Activated CD4-positive, alpha-beta T cell treated with anti-CD3 and anti-CD28 coated beads, Interleukin-10, Interleukin-2, amounts not matched to agents 100 ng/mL and 50 ng/mL, durations not matched to agents 16 hours and 8 hours (primary cell): ENCODE measurements around the gene BDKRB2.

Experiments used
- DNase-seq: peaks from one replicate; pipeline ENCODE4 v3.0.0-alpha.2; 2020

The BDKRB2 gene

GRCh38 chr14:96201965-96202364, 2.7 kb upstream of the BDKRB2 start:
- DNase-seq: no peak

DNA sequence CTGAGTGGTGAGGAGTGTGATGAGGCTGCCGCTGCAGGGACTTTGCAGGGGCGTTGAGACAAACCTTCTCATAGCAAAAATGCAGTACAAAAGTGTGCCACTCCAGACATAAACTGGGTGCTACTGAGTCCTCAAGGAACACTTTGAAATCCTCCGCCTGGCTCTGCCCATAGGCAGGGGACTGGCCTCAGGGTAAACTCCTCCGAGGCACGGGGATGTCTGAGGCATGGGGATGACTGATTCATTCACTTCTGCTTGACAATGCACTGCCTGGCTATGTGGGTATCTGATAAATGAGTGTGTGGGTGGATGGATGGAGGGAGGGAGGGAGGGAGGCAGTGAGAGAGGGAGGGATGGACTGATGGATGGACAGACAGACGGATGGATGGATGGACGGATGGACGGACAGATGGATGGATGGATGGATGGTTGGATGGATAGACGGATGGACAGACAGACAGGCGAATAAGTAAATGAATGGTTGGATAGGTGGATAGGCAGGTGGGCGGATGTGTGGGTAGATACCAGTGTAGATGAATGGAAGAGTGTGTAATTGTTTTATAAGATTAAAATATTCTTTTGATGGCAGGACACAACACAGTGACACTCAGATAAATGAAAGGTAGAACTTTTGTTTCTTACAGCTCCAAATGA, 2.1 kb upstream of the BDKRB2 start:
- DNase-seq: no peak

- no peak for DNase-seq
Observed at GRCh38 chr14:96203116-96203515, 1.5 kb upstream of the BDKRB2 start.

DNA sequence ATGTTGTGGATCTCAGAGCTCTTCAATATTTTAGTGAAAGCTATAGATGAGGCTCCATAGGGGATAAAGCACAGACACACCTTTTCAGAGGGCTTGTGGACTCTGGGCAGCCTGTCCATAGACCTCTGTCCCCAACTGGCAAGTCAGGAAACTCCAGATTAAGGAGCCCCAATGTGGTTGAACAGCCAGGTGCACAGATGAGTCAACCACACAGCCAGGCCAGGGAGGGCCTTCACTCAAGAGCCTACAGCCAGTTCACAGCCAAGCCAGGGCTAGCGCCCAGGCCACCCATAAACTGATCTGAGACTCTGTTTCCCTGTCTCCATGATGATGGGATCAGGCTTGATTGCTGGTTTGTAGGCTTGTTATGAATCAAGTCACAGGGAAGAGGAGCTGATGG, 1.0 kb upstream of the BDKRB2 start:
- DNase-seq: no peak

GRCh38 chr14:96205059-96205977, 679 bp downstream of the BDKRB2 start:
- no peak for DNase-seq

DNA sequence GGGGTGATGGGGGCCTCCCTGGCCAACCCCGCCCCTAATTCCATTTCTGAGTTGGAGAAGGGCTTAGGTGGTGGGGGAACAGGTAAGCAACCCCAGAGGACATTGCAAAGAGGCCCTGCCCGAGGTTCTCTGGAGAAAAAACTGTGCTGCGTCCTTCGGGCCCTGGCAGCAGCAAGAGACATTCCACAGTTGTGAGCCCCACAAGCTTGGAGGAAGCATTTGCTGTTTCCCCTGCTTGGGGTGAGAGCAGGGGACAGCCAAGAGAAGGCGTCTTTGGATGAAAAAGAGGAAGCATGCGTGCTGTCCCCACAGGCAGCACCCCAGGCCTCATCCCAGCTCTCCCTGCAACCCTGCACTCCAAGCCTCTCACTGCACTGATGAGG, 1.3 kb downstream of the BDKRB2 start:
- DNase-seq: no peak

DNA sequence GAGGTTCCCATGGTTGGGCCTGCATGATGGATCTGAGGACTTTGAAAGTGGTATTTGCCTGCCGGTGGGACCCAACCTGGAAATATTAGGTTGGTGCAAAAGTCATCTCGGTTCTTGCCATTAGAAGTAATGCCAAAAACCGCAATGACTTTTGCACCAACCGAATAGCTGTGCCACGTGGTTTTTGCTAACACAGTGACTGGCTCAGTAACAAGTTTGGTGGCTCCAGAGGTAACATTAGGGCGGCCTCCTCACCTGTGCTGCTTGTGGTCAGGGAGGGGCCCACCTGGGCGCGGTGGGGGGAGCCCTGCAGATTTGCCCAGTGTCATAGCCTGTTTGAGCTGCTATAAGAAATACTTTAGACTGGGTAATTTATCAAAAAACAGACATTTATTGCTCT, 1.8 kb downstream of the BDKRB2 start:
- no peak for DNase-seq

- DNase-seq: no peak
Observed at GRCh38 chr14:96207686-96208085, 3.0 kb downstream of the BDKRB2 start.

DNA sequence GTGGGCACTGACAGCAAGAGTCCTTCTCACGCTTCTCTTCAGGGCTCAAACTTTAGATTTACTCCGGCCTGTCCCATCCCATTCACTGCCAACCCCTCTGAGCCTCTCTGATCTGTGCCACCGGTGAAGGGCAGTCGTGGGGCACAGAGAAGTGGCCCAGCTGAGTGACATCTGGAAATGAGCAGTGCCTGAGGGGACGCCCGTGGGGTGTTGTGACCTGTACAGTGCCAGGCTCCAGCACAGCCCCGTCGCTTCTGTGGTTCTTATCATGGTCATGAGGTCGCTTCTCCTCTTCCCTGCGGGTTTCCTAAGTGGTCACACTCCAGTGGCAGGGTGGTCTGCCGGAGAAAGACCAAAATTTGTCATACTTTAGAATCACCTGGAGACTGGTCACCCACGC, 4.1 kb downstream of the BDKRB2 start:
- DNase-seq: no peak

DNA sequence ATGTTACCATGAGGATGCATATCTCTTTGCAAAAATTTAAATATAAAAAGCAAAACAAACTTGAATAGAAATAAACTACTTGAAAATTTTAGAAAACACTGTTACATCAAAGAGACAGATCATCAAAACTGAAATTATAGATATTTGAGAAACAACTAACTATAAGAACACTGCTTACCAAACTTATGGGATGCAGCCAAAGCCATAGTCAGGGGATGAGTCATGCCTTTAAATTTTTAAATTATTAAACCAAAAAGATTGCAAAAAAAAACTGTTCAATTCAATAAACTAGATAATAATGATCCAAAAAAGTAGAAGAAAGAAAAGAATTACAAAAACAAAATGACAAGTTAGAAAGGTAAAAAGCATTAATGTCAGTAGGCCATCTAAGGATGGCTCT, 7.5 kb downstream of the BDKRB2 start:
- DNase-seq: no peak

- no peak for DNase-seq
Observed at GRCh38 chr14:96212896-96213295, 8.3 kb downstream of the BDKRB2 start.

DNA sequence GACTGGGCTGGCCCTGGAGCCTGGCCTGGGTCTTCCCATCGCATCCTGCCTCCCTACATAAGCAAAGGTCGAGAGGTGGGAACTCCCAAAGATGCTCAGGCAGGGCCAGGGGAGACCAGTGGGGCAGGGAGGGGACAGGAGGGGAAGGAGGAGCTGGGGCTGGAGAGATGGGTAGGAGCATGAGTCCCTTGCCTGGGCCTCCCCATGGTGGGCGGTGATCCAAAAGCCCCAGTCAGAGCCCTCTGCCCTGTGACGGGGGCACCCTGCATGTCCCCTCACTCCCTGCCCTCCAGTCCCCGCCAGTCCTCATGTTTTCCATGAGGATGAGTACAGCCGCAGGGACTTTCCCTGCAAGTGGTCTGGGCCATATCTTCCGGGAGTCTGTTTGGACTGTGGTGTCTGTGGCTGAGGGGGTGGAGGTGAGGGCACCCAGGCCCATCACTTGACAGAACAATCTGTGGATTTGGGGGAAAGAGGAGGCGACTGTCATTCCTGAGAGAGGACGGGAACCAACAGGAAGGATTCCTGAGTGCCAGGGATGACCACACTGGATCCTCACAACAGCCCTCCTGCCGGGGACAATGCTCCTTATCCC, 9.3 kb downstream of the BDKRB2 start:
- no peak for DNase-seq

- no peak for DNase-seq
Observed at GRCh38 chr14:96214793-96215192, 10.2 kb downstream of the BDKRB2 start.

DNA sequence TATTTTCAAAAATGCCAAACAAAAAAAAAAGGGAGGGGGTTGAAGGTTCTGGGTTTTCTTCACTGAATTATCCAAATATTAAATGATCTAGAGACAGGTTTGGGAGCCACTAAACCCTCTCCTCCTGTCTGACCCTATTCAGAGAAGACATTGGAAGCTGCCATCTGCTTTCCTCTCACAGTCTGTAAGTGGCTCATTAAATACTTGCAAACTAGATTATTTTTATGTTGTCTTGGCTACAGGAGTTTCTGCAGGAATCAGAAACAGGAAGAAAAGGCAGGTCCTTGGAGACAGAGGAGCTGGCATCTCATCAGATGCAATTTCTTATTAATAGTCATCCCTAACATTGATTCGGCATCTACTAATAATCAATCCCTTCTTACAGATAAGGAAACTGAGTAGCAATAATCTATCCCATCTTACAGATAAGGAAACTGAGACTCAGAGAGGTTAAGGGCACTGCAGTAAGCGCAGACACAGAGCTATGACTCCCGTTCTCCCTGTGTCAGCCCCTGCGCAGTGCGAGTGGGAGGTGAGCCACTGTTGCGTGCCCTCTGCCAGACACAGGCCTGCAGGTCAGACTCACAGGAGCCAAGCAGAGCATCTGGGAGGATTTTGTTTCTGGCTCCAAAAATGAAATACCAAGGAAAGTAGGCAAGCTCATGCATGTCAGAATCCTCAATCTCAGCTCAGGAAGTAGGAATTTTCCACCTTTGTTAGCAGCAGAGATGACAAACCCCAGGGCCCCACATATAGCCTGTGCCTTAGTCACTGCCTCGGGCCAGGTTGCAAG, 11.0 kb downstream of the BDKRB2 start:
- no peak for DNase-seq

DNA sequence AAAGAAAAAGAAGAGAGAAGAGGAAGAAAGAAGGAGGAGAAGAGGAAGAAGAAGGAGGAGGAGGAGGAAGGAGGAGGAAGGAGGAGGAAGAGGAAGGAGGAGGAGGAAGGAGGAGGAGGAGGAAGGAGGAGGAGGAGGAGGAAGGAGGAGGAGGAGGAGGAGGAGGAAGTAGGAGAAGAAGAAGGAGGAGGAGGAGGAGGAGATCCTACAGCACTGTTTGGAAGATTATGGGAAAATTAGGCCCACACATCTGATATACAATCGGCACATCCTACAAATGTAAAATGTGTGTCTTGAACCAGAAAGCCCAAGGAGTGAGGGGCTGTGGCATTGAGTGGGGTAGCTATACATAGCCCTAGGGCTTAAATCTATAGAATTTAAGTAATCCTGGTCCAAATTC, 12.0 kb downstream of the BDKRB2 start:
- DNase-seq: no peak

- no peak for DNase-seq
Observed at GRCh38 chr14:96217376-96217913, 12.8 kb downstream of the BDKRB2 start.

DNA sequence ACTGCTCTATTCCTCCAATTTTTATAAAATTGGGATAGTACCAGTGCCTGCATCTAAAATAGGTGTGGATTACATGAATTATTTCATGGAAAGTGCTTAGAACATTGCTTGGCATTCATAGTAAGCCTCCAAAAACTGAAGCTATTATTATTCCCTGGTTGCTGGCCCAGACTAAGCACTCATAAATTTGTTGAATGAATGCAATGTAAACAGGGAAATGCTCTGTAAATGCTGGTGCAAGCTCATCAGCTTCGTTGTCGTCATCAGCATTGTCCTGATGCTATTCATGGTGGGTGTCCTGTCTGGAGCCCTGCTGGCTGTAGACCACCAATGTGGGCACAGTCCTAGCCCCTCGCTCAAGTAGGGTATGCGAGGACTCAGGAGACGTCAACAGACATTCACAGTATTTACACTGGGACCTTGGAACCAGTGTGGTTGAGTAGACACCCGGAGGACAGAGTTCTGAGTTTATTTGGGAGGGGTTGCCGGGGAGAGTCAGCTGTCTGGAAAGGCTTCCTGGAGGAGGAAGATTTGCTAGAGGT, 16.5 kb downstream of the BDKRB2 start:
- DNase-seq: no peak

DNA sequence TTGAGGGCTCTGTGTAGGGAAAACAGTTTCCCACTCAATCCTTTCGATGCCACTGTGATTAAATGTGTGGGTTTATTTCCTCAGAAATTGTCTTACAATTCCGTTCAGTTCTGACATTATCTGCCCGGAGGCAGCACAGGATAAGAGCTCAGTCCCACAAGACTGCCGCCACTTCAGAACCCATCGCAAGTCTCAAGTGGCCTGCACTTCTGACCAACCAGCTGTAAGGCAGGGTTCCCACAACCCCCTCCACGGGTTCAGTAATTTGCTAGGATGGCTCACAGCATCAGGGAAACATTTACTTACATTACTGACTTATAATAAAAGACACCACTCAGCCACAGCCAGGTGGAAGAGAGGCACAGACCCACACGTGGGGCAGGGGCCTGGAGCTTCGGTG, 17.2 kb downstream of the BDKRB2 start:
- DNase-seq: no peak

DNA sequence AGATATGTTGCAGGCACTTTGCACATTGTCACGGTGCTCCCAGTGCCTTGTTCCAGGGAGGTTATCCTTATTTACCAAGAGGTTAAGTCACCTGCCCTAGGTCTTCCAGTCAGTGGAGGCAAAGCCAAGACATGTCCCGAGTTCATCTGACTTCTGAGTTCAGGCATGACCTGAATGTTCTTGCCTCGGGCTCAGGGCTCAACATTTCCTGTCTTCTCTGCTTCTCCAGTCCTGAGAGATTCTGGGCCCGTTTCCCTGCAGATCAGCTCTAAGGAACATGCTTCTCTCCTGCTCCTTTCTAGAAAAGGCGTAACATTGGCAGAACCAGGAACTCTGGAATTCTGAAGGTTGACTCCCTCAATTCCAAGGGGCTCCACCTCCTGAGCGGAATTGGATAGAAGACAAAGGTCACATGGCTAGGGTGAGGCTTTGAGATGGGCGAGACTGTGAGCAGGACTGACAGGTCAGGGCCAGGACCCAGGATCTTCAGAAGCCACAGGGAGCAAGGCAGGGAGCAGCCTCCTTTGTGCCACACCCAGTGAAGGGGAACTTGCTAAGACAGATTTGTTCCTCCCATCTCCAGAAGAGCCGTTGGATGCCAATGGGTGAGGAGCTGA, 19.9 kb downstream of the BDKRB2 start:
- DNase-seq: no peak

- no peak for DNase-seq
Observed at GRCh38 chr14:96225213-96225612, 20.6 kb downstream of the BDKRB2 start.

DNA sequence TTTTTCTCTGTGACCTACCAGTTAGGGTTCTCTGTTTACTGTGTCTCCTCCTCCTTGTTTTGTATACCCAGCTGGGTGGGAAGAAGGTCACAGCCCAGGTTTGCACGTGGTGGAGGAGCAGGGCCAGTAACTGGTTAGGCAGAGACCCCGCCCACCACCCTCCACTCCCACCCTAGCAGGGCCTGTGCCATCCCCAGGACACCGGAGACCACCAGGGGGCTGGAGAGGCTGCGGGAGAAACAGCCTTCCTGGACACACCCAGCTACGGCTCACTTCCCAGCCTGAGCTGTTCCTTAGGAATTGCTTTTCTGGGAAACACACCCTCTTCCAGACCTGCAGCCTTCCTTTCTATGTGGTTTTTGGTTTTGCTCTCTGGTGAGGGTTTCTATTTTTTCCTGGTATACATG, 21.1 kb downstream of the BDKRB2 start:
- no peak for DNase-seq

- no peak for DNase-seq
Observed at GRCh38 chr14:96227428-96227827, 22.8 kb downstream of the BDKRB2 start.
